CD4-positive, alpha-beta T cell treated with Interleukin-17A for 4 hours (primary cell): ENCODE data around the gene CDC26.
"Not testable (repeated sequence)": the region's sequence is repeated elsewhere in the genome, so short reads cannot be mapped to it uniquely, and the experiment has no call there.

ENCODE experiments used
- DNase-seq: peaks from one replicate; pipeline ENCODE4 v3.0.0-alpha.2; 2020; ENCODE audit warnings: mixed read lengths

CDC26 gene

GRCh38 chr9:113237026-113237425 is 38.3 kb downstream of the CDC26 start:
- no peak for DNase-seq

- DNase-seq = not testable (repeated sequence)
Measured at GRCh38 chr9:113235701-113236255, 39.6 kb downstream of the CDC26 start.

- no peak for DNase-seq
Measured at GRCh38 chr9:113231701-113232100, 43.7 kb downstream of the CDC26 start.

DNA sequence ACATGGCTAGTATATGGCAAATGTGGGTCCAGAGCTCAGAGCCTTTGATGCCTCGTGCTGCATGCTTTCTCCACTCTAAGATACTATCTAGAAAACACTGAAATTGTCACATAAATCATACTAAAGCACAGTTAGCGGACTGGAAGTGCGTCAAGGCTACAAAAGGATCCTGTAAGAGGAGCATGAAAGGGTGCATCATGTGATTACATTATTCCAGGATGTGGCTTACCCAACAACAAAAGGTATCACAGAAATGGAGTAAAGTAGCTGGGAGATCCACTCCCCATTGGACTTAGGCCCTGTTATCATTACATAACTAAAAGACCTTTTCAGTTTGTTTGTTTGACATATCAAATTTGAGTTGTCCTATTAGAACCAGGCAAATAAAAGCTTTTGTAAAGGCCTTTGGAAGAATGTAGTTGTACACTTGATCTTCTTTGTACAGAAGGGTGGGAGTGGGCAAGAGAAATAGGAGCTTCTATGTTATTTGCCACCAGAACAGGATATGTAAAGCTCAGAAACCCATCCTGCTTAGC is 47.2 kb downstream of the CDC26 start:
- no peak for DNase-seq

- no peak for DNase-seq
Measured at GRCh38 chr9:113227436-113227835, 47.9 kb downstream of the CDC26 start.

DNA sequence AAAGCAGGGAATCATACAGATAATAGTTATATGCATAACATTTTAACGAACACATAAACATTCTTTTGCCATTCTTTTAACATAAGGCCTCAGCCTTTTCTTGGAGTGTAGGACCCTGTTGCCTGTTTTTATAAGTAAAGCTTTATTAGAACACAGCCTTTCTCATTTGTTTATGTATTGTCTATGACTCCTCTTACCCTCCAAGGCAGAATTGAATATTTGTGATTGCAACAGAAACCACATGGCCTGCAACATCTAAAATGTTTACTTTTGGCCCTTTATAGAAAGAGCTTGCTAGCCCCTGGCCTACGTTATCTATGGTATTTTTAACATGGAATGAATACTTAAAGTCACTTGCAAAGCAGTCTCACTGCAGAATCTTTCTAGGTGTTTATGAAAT is 51.4 kb downstream of the CDC26 start:
- DNase-seq = no peak

GRCh38 chr9:113222482-113222841 is 52.9 kb downstream of the CDC26 start:
- DNase-seq = no peak

DNA sequence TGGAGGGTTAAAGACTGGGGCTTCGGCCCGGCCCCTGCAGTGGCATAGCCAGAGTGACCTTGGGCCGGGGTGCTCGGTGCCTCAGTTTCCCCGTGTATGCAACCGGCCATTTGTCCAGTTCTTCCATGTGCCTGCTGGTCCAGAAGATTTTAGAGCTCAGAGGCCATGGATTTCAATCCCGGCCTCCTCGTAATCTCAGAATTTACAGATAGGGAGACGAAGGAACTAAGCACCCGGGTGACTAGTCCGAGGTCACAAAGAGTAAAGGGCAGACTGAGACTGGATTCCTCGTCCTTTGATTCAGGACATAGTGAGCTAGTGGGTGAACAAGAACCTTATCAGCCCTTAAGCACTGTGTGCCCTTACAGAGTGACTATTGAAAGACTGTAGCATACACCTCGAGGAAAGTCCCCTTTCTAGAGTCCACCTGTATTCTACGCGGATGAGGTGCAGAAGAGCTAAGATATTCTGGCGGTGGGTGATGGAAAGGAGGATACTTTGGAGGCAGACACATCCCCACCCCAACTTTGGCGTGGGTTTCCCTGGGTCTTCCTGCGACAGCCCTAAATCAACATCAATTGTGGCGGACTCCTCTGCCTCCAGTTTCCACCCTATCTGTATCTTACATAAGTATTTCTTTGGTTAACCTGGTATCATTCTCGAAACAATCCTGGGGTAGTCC is 53.4 kb downstream of the CDC26 start:
- no peak for DNase-seq

GRCh38 chr9:113221003-113221799 is 54.2 kb downstream of the CDC26 start, which contains the start of the genes FKBP15 and SLC31A1:
FKBP15 (minus strand) TSS chr9:113221277; CDS start chr9:113221243, 34 bp downstream.
SLC31A1 (plus strand) TSS chr9:113221544; CDS start chr9:113256149, 34,605 bp downstream.
- DNase-seq = peak; percentile 98

- no peak for DNase-seq
Measured at GRCh38 chr9:113220467-113221002, 54.8 kb downstream of the CDC26 start.

DNA sequence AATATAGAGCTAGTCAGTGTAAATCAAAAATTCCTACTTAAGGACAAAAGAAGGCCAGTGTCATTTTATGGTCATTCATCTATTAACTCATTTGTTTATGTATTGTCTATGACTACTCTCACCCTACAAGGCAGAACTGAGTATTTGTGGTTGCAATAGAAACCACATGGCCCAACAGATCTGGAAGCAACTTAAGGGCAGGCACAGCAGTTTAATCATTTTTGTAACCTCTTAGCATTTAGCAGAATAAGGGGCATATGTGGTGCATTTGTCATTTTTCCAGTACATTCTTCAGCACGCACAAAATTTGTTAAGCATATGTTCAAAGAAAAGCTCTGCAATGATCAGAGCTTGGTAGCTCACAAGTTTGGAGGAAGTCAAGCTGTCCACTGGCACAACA is 55.4 kb downstream of the CDC26 start:
- DNase-seq = no peak

- no peak for DNase-seq
Measured at GRCh38 chr9:113219186-113219936, 56.0 kb downstream of the CDC26 start.
